Keratinocyte (primary cell): ENCODE results near the gene STEAP1B. TPM values are rescaled to one million over a fixed set of nuclear protein-coding genes. Genes with fewer than 3 reads are reported as not detected.

Experiments
- DNase-seq: peaks from one replicate; pipeline ENCODE4 v3.0.0-alpha.2; 2011; ENCODE audit warnings: low read depth, missing footprints, low spot score
- FAIRE-seq: peaks from 2 replicates; lab custom pipeline; 2011; peaks lifted over from hg19 to GRCh38; lab: Jason Lieb, UNC
- H2AFZ ChIP-seq: 2 replicates; pipeline ENCODE4 v1.6.0; 2012; ENCODE audit warnings: low read length, control low read depth, inconsistent platforms; ENCODE audit not compliant: control insufficient read depth
- H3K27ac ChIP-seq: 2 replicates; pipeline ENCODE4 v1.5.1; 2011; ENCODE audit warnings: low read length; ENCODE audit not compliant: control insufficient read depth, insufficient read depth
- H3K27me3 ChIP-seq: 3 replicates; pipeline ENCODE4 v1.6.0; 2011; ENCODE audit warnings: low read length; ENCODE audit not compliant: control insufficient read depth, insufficient read depth; ENCODE audit errors: extremely low read depth
- H3K36me3 ChIP-seq, 2 experiments: 2 replicates in 1 of 2; 3 replicates in 1 of 2; pipeline ENCODE4 v1.5.1; 2011; ENCODE audit warnings: low read length in 2 of 2, mild to moderate bottlenecking in 1 of 2; ENCODE audit not compliant: control insufficient read depth in 2 of 2, insufficient read depth in 2 of 2; ENCODE audit errors: extremely low read depth in 1 of 2
- H3K4me1 ChIP-seq: 3 replicates; pipeline ENCODE4 v1.5.1; 2011; ENCODE audit warnings: low read length; ENCODE audit not compliant: control insufficient read depth, insufficient read depth; ENCODE audit errors: extremely low read depth
- H3K4me2 ChIP-seq: 3 replicates; pipeline ENCODE4 v1.6.0; 2011; ENCODE audit warnings: low read depth, low read length; ENCODE audit not compliant: control insufficient read depth, insufficient read depth; ENCODE audit errors: extremely low read depth
- H3K4me3 ChIP-seq, 3 experiments: fragments of 200-600 bp in 1 of 3; sonication (generic) in 1 of 3; 2 replicates in 2 of 3; 3 replicates in 1 of 3; pipeline ENCODE4 v1.5.1; 2011 to 2016; ENCODE audit warnings: low read length in 3 of 3, mild to moderate bottlenecking in 3 of 3, control low read depth in 2 of 3, inconsistent platforms in 1 of 3, low read depth in 1 of 3, mixed read lengths in 1 of 3, mixed run types in 1 of 3, moderate library complexity in 1 of 3; ENCODE audit not compliant: control insufficient read depth in 2 of 3, insufficient read depth in 2 of 3; ENCODE audit errors: extremely low read depth in 1 of 3
- H3K79me2 ChIP-seq: 2 replicates; pipeline ENCODE4 v1.6.0; 2012; ENCODE audit warnings: low read length; ENCODE audit not compliant: control insufficient read depth, insufficient read depth
- H3K9ac ChIP-seq: 3 replicates; pipeline ENCODE4 v1.6.0; 2011; ENCODE audit warnings: low read length; ENCODE audit not compliant: control insufficient read depth, insufficient read depth; ENCODE audit errors: extremely low read depth
- H3K9me1 ChIP-seq: 3 replicates; pipeline ENCODE4 v1.6.0; 2011; ENCODE audit warnings: low read length; ENCODE audit not compliant: control insufficient read depth, insufficient read depth; ENCODE audit errors: extremely low read depth
- H3K9me3 ChIP-seq: 2 replicates; pipeline ENCODE4 v1.5.1; 2012; ENCODE audit warnings: low read depth, low read length; ENCODE audit not compliant: control insufficient read depth
- H4K20me1 ChIP-seq: 3 replicates; pipeline ENCODE4 v1.6.0; 2011; ENCODE audit warnings: low read length; ENCODE audit not compliant: control insufficient read depth, insufficient read depth; ENCODE audit errors: extremely low read depth
- CTCF ChIP-seq, 3 experiments: IDR thresholded peaks in 1 of 3; conservative IDR thresholded peaks in 1 of 3; optimal IDR thresholded peaks in 1 of 3; 2 replicates in 2 of 3; 3 replicates in 1 of 3; pipeline versions ENCODE3 to v1.5.1; 2011; ENCODE audit warnings: low read length in 3 of 3, mild to moderate bottlenecking in 3 of 3, moderate library complexity in 2 of 3, control low read depth in 1 of 3, inconsistent platforms in 1 of 3; ENCODE audit not compliant: insufficient read depth in 2 of 3; ENCODE audit errors: extremely low read depth in 1 of 3
- EZH2 ChIP-seq: IDR thresholded peaks from one replicate; pipeline ENCODE4 v1.6.1; 2012; ENCODE audit warnings: inconsistent platforms, mild to moderate bottlenecking, low read length, moderate library complexity
- dilution Hi-C: fragments of 300-500 bp; cut with MboI; formaldehyde crosslinking; loops from one replicate; pipeline ENCODE4 v1.7.0; 2020; ENCODE audit warnings: low sequenced_read_pairs; ENCODE audit not compliant: extremely low pct_ligation_motif_present
- polyA plus RNA-seq, 5 experiments: library from polyadenylated mRNA; depleted of rRNA in 3 of 5; stranded (reverse) in 3 of 5; stranded (forward) in 1 of 5; unstranded in 1 of 5; fragments of >200 nt; gene quantifications; 1 replicate in 1 of 5; 2 replicates in 3 of 5; 3 replicates in 1 of 5; pipeline versions ENCODE4 v1.2.1 to v1.2.3, GENCODE V29; 2011 to 2012; ENCODE audit warnings: missing spikeins in 2 of 5, low read depth in 1 of 5, low replicate concordance in 1 of 5

The STEAP1B gene
- polyA plus RNA-seq, 1 donor (not counting 4 experiments of a cell fraction or from before 2014, with no cell fraction given) = 18.9 TPM

- Histone ChIP-seq H3K9me1 (no peaks in the 10 kb centered on the region), H3K27ac (no peak overlapping the region), H3K4me2 (no peak overlapping the region), H2AFZ (no peak overlapping the region), H3K27me3 (no peaks in the 10 kb centered on the region), H3K9me3 (no peaks in the 10 kb centered on the region), H3K4me1 (no peaks in the 10 kb centered on the region), H3K36me3 (no peaks in the 10 kb centered on the region), H3K79me2 (no peaks in the 10 kb centered on the region), H3K9ac (no peak overlapping the region), H3K4me3 (no peak overlapping the region), H4K20me1 (no peaks in the 10 kb centered on the region)
- no peak for FAIRE-seq
- dilution Hi-C loops = no loop called here
- TF ChIP-seq EZH2 (no peak), CTCF (optimal IDR thresholded peaks at IDR 0.05 in 1 of 3, IDR thresholded peaks at IDR 0.05 in 1 of 3, conservative IDR thresholded peaks at IDR 0.05 in 1 of 3; ENCODE audit: extremely low read depth in 1 of 3, insufficient read depth in 2 of 3, low read length in 3 of 3) (no peak)
- no peak for DNase-seq
Observed at GRCh38 chr7:22414424-22414823, 85.6 kb downstream of the STEAP1B start.

- no peak for DNase-seq
- Histone ChIP-seq H3K27me3 (no peaks in the 10 kb centered on the region), H3K4me1 (no peaks in the 10 kb centered on the region), H3K9ac (no peak overlapping the region), H4K20me1 (no peaks in the 10 kb centered on the region), H3K9me3 (no peaks in the 10 kb centered on the region), H3K36me3 (no peaks in the 10 kb centered on the region), H3K79me2 (no peaks in the 10 kb centered on the region), H2AFZ (no peak overlapping the region), H3K4me3 (no peak overlapping the region), H3K9me1 (no peaks in the 10 kb centered on the region), H3K4me2 (no peak overlapping the region), H3K27ac (no peak overlapping the region)
- TF ChIP-seq CTCF (optimal IDR thresholded peaks at IDR 0.05 in 1 of 3, IDR thresholded peaks at IDR 0.05 in 1 of 3, conservative IDR thresholded peaks at IDR 0.05 in 1 of 3; ENCODE audit: extremely low read depth in 1 of 3, insufficient read depth in 2 of 3, low read length in 3 of 3) (no peak), EZH2 (no peak)
- dilution Hi-C loops = no loop called here
- no peak for FAIRE-seq
Observed at GRCh38 chr7:22413211-22413610, 86.8 kb downstream of the STEAP1B start.
